Nephron (organoid): ENCODE data around the gene OCIAD1.

Experiments
- H3K27ac Mint-ChIP-seq, 3 experiments: 2 replicates each; pipeline ENCODE4 v1.8.0; 2020; ENCODE audit warnings: mixed read lengths in 3 of 3, mild to moderate bottlenecking in 2 of 3, moderate library complexity in 1 of 3
- H3K27me3 Mint-ChIP-seq: 2 replicates; pipeline ENCODE4 v1.8.0; 2021; ENCODE audit warnings: low read depth, mild to moderate bottlenecking, moderate library complexity, mixed read lengths
- H3K36me3 Mint-ChIP-seq: 2 replicates; pipeline ENCODE4 v1.8.0; 2020; ENCODE audit warnings: low read depth, mixed read lengths
- H3K4me1 Mint-ChIP-seq: 2 replicates; pipeline ENCODE4 v1.8.0; 2020; ENCODE audit warnings: mixed read lengths
- H3K4me3 Mint-ChIP-seq, 3 experiments: 2 replicates each; pipeline ENCODE4 v1.8.0; 2020; ENCODE audit warnings: mild to moderate bottlenecking in 3 of 3, mixed read lengths in 3 of 3, moderate library complexity in 2 of 3
- H3K9me3 Mint-ChIP-seq: 2 replicates; pipeline ENCODE4 v1.8.0; 2020; ENCODE audit warnings: mixed read lengths
- CTCF ChIP-seq, 3 experiments: fragments of 200-600 bp; sonication (generic); IDR thresholded peaks; one replicate each; pipeline ENCODE4 v1.5.0; 2021; ENCODE audit warnings: antibody characterized with exemption in 3 of 3; ENCODE audit not compliant: unreplicated experiment in 3 of 3

Gene OCIAD1

GRCh38 chr4:48851651-48852050 lies 20.8 kb downstream of the OCIAD1 start:
- no peaks in the 10 kb centered on the region for H3K9me3 Mint-ChIP-seq
- peaks cover 67% of the 10 kb centered on the region for H3K36me3 Mint-ChIP-seq
- no peak for TF ChIP-seq CTCF (IDR thresholded peaks at IDR 0.05; ENCODE audit: unreplicated experiment in 3 of 3)
- H3K4me1 Mint-ChIP-seq, result no peaks in the 10 kb centered on the region
- H3K27ac Mint-ChIP-seq, result no peak overlapping the region
- no peak overlapping the region for H3K4me3 Mint-ChIP-seq
- H3K27me3 Mint-ChIP-seq, result no peaks in the 10 kb centered on the region

- Mint-ChIP-seq H3K27ac (no peak overlapping the region), H3K27me3 (no peaks in the 10 kb centered on the region), H3K36me3 (peaks cover 69% of the 10 kb centered on the region), H3K4me1 (no peaks in the 10 kb centered on the region), H3K4me3 (no peak overlapping the region), H3K9me3 (no peaks in the 10 kb centered on the region)
- no peak for TF ChIP-seq CTCF (IDR thresholded peaks at IDR 0.05; ENCODE audit: unreplicated experiment in 3 of 3)
These were observed 22.9 kb downstream of the OCIAD1 start for GRCh38 chr4:48853604-48854394.

GRCh38 chr4:48854395-48854683 lies 23.5 kb downstream of the OCIAD1 start:
- no peak overlapping the region for H3K27ac Mint-ChIP-seq
- H3K4me3 Mint-ChIP-seq, result no peak overlapping the region
- H3K27me3 Mint-ChIP-seq, result no peaks in the 10 kb centered on the region
- H3K9me3 Mint-ChIP-seq, result no peaks in the 10 kb centered on the region
- no peaks in the 10 kb centered on the region for H3K4me1 Mint-ChIP-seq
- TF ChIP-seq CTCF (IDR thresholded peaks at IDR 0.05; ENCODE audit: unreplicated experiment in 3 of 3), result no peak
- H3K36me3 Mint-ChIP-seq, result peaks cover 70% of the 10 kb centered on the region

- H3K4me1 Mint-ChIP-seq, result no peaks in the 10 kb centered on the region
These were observed 24.1 kb downstream of the OCIAD1 start for GRCh38 chr4:48854982-48855381.

GRCh38 chr4:48858130-48858529 lies 27.2 kb downstream of the OCIAD1 start:
- TF ChIP-seq CTCF (IDR thresholded peaks at IDR 0.05; ENCODE audit: unreplicated experiment in 3 of 3), result no peak
- H3K9me3 Mint-ChIP-seq, result no peaks in the 10 kb centered on the region
- H3K4me1 Mint-ChIP-seq, result no peaks in the 10 kb centered on the region
- no peaks in the 10 kb centered on the region for H3K27me3 Mint-ChIP-seq
- peaks cover 66% of the 10 kb centered on the region for H3K36me3 Mint-ChIP-seq
- H3K27ac Mint-ChIP-seq, result no peak overlapping the region
- H3K4me3 Mint-ChIP-seq, result no peak overlapping the region

More at GRCh38 chr4:48854982-48855381, 24.1 kb downstream of the OCIAD1 start:
- Mint-ChIP-seq H3K36me3 (peaks cover 73% of the 10 kb centered on the region), H3K27me3 (no peaks in the 10 kb centered on the region), H3K4me3 (no peak overlapping the region), H3K27ac (no peak overlapping the region), H3K9me3 (no peaks in the 10 kb centered on the region)
- no peak for TF ChIP-seq CTCF (IDR thresholded peaks at IDR 0.05; ENCODE audit: unreplicated experiment in 3 of 3)

GRCh38 chr4:48862038-48862437 lies 31.1 kb downstream of the OCIAD1 start:
- no peaks in the 10 kb centered on the region for H3K4me1 Mint-ChIP-seq
- peaks cover 13% of the 10 kb centered on the region for H3K9me3 Mint-ChIP-seq
- H3K27ac Mint-ChIP-seq, result no peak overlapping the region
- no peaks in the 10 kb centered on the region for H3K27me3 Mint-ChIP-seq
- TF ChIP-seq CTCF (IDR thresholded peaks at IDR 0.05; ENCODE audit: unreplicated experiment in 3 of 3), result no peak
- H3K36me3 Mint-ChIP-seq, result peaks cover 51% of the 10 kb centered on the region
- H3K4me3 Mint-ChIP-seq, result no peak overlapping the region
